ENCODE results near the gene UBC.
A peak's percentile ranks its signal among the peaks of the same experiment; 100 is the strongest.

Gene UBC

DNA sequence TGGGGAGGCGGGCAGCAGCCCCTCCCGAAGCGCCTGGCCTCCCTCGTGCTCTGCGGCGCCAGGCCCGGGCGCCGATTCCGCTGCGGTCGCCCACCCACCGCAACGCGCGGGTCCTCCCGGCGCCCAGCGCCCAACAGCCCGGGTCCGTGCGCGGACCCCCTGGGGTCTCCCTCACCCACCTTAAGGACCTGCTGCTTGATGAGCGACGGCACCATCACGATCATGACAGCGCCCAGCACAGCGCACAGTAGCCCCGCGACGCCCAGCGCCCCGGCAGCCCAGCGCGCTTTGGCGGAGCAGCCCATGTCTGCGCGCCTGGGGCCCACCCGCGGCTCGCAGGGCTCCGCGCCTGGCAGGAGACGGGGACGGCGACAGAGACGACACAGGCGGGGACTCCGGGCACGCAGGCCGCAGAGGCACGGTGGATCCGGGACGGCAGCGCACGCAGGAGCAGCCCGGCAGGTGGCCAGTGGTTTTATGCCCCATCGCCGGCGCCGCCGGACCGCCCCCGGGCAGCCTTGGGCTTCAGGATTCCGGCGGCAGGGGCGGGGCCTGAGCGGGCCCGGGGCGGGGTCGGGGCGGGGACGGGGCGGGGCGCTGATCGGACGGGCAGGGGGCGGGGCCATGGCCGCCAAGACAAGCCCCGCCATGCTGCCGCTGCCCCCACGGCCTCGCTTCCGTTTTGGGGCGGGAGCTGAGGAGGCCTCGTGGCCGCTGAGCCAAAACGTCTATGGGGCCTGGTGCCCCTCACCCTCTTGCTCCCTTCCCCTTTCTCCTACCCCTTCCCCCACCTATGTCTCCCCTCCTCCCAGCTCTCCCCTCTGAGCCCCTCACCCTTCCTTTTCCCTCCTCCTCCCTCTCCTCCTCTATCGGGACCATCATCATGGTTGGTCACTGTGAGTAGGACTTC is 50.8 kb downstream of the UBC start, which contains the start of gene SCARB1 (continued):
- TF ChIP-seq KLF7 (tag by site-specific recombination; IDR thresholded peaks at IDR 0.05; ENCODE audit: borderline replicate concordance) (peak; percentile 71; the same call in 1 of the 2 replicates), ZNF391 (tag by site-specific recombination; IDR thresholded peaks at IDR 0.05; ENCODE audit: borderline replicate concordance, low read depth) (no peak), ZBTB48 (tag by site-specific recombination; IDR thresholded peaks at IDR 0.05) (peak; percentile 49; the same call in 1 of the 2 replicates), ZNF248 (tag by site-specific recombination; IDR thresholded peaks at IDR 0.05) (no peak), ZNF341 (tag by site-specific recombination; IDR thresholded peaks at IDR 0.05; ENCODE audit: low read depth) (peak; percentile 47), ZFP41 (tag by site-specific recombination; IDR thresholded peaks at IDR 0.05; ENCODE audit: borderline replicate concordance) (no peak), TCF7L2 (IDR thresholded peaks at IDR 0.05; ENCODE audit: borderline replicate concordance, low read depth, low read length) (no peak), ZNF112 (tag by site-specific recombination; IDR thresholded peaks at IDR 0.05) (no peak)
- TF ChIP-seq, protein P1, sequence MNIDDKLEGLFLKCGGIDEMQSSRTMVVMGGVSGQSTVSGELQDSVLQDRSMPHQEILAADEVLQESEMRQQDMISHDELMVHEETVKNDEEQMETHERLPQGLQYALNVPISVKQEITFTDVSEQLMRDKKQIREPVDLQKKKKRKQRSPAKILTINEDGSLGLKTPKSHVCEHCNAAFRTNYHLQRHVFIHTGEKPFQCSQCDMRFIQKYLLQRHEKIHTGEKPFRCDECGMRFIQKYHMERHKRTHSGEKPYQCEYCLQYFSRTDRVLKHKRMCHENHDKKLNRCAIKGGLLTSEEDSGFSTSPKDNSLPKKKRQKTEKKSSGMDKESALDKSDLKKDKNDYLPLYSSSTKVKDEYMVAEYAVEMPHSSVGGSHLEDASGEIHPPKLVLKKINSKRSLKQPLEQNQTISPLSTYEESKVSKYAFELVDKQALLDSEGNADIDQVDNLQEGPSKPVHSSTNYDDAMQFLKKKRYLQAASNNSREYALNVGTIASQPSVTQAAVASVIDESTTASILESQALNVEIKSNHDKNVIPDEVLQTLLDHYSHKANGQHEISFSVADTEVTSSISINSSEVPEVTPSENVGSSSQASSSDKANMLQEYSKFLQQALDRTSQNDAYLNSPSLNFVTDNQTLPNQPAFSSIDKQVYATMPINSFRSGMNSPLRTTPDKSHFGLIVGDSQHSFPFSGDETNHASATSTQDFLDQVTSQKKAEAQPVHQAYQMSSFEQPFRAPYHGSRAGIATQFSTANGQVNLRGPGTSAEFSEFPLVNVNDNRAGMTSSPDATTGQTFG (tag by site-specific recombination; IDR thresholded peaks at IDR 0.05; ENCODE audit: borderline replicate concordance): 0 out of 2 replicates have a peak, but pooled peaks have one; percentile 17
- TF ChIP-seq, protein P2, sequence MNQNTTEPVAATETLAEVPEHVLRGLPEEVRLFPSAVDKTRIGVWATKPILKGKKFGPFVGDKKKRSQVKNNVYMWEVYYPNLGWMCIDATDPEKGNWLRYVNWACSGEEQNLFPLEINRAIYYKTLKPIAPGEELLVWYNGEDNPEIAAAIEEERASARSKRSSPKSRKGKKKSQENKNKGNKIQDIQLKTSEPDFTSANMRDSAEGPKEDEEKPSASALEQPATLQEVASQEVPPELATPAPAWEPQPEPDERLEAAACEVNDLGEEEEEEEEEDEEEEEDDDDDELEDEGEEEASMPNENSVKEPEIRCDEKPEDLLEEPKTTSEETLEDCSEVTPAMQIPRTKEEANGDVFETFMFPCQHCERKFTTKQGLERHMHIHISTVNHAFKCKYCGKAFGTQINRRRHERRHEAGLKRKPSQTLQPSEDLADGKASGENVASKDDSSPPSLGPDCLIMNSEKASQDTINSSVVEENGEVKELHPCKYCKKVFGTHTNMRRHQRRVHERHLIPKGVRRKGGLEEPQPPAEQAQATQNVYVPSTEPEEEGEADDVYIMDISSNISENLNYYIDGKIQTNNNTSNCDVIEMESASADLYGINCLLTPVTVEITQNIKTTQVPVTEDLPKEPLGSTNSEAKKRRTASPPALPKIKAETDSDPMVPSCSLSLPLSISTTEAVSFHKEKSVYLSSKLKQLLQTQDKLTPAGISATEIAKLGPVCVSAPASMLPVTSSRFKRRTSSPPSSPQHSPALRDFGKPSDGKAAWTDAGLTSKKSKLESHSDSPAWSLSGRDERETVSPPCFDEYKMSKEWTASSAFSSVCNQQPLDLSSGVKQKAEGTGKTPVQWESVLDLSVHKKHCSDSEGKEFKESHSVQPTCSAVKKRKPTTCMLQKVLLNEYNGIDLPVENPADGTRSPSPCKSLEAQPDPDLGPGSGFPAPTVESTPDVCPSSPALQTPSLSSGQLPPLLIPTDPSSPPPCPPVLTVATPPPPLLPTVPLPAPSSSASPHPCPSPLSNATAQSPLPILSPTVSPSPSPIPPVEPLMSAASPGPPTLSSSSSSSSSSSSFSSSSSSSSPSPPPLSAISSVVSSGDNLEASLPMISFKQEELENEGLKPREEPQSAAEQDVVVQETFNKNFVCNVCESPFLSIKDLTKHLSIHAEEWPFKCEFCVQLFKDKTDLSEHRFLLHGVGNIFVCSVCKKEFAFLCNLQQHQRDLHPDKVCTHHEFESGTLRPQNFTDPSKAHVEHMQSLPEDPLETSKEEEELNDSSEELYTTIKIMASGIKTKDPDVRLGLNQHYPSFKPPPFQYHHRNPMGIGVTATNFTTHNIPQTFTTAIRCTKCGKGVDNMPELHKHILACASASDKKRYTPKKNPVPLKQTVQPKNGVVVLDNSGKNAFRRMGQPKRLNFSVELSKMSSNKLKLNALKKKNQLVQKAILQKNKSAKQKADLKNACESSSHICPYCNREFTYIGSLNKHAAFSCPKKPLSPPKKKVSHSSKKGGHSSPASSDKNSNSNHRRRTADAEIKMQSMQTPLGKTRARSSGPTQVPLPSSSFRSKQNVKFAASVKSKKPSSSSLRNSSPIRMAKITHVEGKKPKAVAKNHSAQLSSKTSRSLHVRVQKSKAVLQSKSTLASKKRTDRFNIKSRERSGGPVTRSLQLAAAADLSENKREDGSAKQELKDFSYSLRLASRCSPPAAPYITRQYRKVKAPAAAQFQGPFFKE (tag by site-specific recombination; IDR thresholded peaks at IDR 0.05; ENCODE audit: borderline replicate concordance): no peak
- TF ChIP-seq, protein P3, sequence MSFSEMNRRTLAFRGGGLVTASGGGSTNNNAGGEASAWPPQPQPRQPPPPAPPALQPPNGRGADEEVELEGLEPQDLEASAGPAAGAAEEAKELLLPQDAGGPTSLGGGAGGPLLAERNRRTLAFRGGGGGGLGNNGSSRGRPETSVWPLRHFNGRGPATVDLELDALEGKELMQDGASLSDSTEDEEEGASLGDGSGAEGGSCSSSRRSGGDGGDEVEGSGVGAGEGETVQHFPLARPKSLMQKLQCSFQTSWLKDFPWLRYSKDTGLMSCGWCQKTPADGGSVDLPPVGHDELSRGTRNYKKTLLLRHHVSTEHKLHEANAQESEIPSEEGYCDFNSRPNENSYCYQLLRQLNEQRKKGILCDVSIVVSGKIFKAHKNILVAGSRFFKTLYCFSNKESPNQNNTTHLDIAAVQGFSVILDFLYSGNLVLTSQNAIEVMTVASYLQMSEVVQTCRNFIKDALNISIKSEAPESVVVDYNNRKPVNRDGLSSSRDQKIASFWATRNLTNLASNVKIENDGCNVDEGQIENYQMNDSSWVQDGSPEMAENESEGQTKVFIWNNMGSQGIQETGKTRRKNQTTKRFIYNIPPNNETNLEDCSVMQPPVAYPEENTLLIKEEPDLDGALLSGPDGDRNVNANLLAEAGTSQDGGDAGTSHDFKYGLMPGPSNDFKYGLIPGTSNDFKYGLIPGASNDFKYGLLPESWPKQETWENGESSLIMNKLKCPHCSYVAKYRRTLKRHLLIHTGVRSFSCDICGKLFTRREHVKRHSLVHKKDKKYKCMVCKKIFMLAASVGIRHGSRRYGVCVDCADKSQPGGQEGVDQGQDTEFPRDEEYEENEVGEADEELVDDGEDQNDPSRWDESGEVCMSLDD (tag by site-specific recombination; IDR thresholded peaks at IDR 0.05): no peak
- TF ChIP-seq, protein P4, sequence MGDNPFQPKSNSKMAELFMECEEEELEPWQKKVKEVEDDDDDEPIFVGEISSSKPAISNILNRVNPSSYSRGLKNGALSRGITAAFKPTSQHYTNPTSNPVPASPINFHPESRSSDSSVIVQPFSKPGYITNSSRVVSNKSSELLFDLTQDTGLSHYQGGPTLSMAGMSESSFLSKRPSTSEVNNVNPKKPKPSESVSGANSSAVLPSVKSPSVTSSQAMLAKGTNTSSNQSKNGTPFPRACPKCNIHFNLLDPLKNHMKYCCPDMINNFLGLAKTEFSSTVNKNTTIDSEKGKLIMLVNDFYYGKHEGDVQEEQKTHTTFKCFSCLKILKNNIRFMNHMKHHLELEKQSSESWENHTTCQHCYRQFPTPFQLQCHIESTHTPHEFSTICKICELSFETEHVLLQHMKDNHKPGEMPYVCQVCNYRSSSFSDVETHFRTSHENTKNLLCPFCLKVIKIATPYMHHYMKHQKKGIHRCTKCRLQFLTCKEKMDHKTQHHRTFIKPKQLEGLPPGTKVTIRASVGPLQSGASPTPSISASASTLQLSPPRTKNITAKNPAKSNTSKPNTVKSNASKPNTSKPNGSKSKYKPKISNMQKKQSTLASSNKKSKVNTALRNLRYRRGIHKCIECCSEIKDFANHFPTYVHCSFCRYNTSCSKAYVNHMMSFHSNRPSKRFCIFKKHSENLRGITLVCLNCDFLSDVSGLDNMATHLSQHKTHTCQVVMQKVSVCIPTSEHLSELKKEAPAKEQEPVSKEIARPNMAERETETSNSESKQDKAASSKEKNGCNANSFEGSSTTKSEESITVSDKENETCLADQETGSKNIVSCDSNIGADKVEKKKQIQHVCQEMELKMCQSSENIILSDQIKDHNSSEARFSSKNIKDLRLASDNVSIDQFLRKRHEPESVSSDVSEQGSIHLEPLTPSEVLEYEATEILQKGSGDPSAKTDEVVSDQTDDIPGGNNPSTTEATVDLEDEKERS (tag by site-specific recombination; IDR thresholded peaks at IDR 0.05): no peak
- TF ChIP-seq, protein P5, sequence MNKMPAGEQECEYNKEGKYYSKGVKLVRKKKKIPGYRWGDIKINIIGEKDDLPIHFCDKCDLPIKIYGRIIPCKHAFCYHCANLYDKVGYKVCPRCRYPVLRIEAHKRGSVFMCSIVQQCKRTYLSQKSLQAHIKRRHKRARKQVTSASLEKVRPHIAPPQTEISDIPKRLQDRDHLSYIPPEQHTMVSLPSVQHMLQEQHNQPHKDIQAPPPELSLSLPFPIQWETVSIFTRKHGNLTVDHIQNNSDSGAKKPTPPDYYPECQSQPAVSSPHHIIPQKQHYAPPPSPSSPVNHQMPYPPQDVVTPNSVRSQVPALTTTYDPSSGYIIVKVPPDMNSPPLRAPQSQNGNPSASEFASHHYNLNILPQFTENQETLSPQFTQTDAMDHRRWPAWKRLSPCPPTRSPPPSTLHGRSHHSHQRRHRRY (tag by site-specific recombination; IDR thresholded peaks at IDR 0.05): no peak
- TF ChIP-seq, protein P6, sequence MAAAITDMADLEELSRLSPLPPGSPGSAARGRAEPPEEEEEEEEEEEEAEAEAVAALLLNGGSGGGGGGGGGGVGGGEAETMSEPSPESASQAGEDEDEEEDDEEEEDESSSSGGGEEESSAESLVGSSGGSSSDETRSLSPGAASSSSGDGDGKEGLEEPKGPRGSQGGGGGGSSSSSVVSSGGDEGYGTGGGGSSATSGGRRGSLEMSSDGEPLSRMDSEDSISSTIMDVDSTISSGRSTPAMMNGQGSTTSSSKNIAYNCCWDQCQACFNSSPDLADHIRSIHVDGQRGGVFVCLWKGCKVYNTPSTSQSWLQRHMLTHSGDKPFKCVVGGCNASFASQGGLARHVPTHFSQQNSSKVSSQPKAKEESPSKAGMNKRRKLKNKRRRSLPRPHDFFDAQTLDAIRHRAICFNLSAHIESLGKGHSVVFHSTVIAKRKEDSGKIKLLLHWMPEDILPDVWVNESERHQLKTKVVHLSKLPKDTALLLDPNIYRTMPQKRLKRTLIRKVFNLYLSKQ (tag by site-specific recombination; IDR thresholded peaks at IDR 0.05; ENCODE audit: borderline replicate concordance): no peak

Data from HEK293 (cell line).